Transverse colon (tissue), 4 donors: ENCODE data around the gene NPW.

Experiments used
- POLR2AphosphoS5 ChIP-seq, 3 donors: sonication (generic); formaldehyde crosslinking; IDR thresholded peaks; one replicate each; pipeline ENCODE4 v1.6.1; 2016; ENCODE audit warnings: antibody characterized with exemption in 3 of 3
- TF ChIP-seq, protein P1 (sequence below), 5 experiments: fragments of 200-600 bp in 3 of 5; fragments of 450-650 bp in 2 of 5; sonication (generic) in 3 of 5; IDR thresholded peaks; 1 replicate in 2 of 5; 2 replicates in 3 of 5; pipeline ENCODE4 v1.5.1; 2016 to 2017; ENCODE audit warnings: antibody characterized with exemption in 5 of 5, inconsistent platforms in 3 of 5, mild to moderate bottlenecking in 2 of 5, moderate library complexity in 1 of 5

GRCh38 chr16:1982991-1983543, 36.5 kb upstream of the NPW start:
- TF ChIP-seq, protein P1, sequence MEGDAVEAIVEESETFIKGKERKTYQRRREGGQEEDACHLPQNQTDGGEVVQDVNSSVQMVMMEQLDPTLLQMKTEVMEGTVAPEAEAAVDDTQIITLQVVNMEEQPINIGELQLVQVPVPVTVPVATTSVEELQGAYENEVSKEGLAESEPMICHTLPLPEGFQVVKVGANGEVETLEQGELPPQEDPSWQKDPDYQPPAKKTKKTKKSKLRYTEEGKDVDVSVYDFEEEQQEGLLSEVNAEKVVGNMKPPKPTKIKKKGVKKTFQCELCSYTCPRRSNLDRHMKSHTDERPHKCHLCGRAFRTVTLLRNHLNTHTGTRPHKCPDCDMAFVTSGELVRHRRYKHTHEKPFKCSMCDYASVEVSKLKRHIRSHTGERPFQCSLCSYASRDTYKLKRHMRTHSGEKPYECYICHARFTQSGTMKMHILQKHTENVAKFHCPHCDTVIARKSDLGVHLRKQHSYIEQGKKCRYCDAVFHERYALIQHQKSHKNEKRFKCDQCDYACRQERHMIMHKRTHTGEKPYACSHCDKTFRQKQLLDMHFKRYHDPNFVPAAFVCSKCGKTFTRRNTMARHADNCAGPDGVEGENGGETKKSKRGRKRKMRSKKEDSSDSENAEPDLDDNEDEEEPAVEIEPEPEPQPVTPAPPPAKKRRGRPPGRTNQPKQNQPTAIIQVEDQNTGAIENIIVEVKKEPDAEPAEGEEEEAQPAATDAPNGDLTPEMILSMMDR (IDR thresholded peaks at IDR 0.05): peak in 1 of 5 experiments; percentile 3
- no peak for TF ChIP-seq POLR2AphosphoS5 (IDR thresholded peaks at IDR 0.05)
